ENCODE measurements around the gene SEC63.

- peak; percentile 72 for TF ChIP-seq CTCF (conservative IDR thresholded peaks at IDR 0.05; ENCODE audit: low read length)
- TF ChIP-seq EZH2phosphoT487 (IDR thresholded peaks at IDR 0.05; ENCODE audit: borderline replicate concordance, low read depth, low read length), result no peak
These were observed 19.3 kb upstream of the SEC63 start for GRCh38 chr6:107977283-107977682.
